Measurements from ENCODE around the gene SPRR1A.
"Not testable (repeated sequence)": the region's sequence is repeated elsewhere in the genome, so short reads cannot be mapped to it uniquely, and the experiment has no call there.

SPRR1A gene

GRCh38 chr1:152972196-152972886 is 11.5 kb upstream of the SPRR1A start:
- DNase-seq, result no peak

- DNase-seq, result no peak
These were observed 7.2 kb upstream of the SPRR1A start for GRCh38 chr1:152976688-152977087.

GRCh38 chr1:152977614-152978013 is 6.3 kb upstream of the SPRR1A start:
- DNase-seq, result no peak

- no peak for DNase-seq
These were observed 3.2 kb upstream of the SPRR1A start for GRCh38 chr1:152980676-152981075.

- no peak for DNase-seq
These were observed 2.6 kb upstream of the SPRR1A start for GRCh38 chr1:152981146-152981871.

- no peak for DNase-seq
These were observed 1.8 kb upstream of the SPRR1A start for GRCh38 chr1:152982076-152982475.

- no peak for DNase-seq
These were observed 647 bp upstream of the SPRR1A start for GRCh38 chr1:152983234-152983633.

- no peak for DNase-seq
These were observed 2.7 kb downstream of the SPRR1A start for GRCh38 chr1:152986578-152986977.

- DNase-seq, result peak in 1 of 58 donors; percentile 7
These were observed 9.3 kb downstream of the SPRR1A start for GRCh38 chr1:152993186-152993585.

GRCh38 chr1:152995842-152996241 is 12.0 kb downstream of the SPRR1A start:
- DNase-seq, result no peak

GRCh38 chr1:152996633-152997400 is 12.9 kb downstream of the SPRR1A start:
- peak in 12 of 58 donors; percentile 1 to 30 (median 6) for DNase-seq

- DNase-seq, result no peak
These were observed 14.0 kb downstream of the SPRR1A start for GRCh38 chr1:152997901-152998300.

GRCh38 chr1:152998476-152998875 is 14.6 kb downstream of the SPRR1A start:
- DNase-seq, result no peak

- DNase-seq, result no peak
These were observed 15.9 kb downstream of the SPRR1A start for GRCh38 chr1:152999818-153000217.

- DNase-seq, result no peak
These were observed 16.4 kb downstream of the SPRR1A start for GRCh38 chr1:153000294-153000693.

GRCh38 chr1:153001382-153001781 is 17.5 kb downstream of the SPRR1A start, which contains the start of gene SPRR3:
Gene SPRR3 (plus strand): TSS chr1:153001749. CDS start chr1:153003021, 1,272 bp downstream.
- no peak for DNase-seq

GRCh38 chr1:153011235-153011758 is 27.4 kb downstream of the SPRR1A start:
- DNase-seq, result not testable (repeated sequence)

- not testable (repeated sequence) for DNase-seq
These were observed 37.9 kb downstream of the SPRR1A start for GRCh38 chr1:153021829-153022228.

GRCh38 chr1:153022340-153022739 is 38.5 kb downstream of the SPRR1A start:
- DNase-seq, result not testable (repeated sequence)

- DNase-seq, result no peak
These were observed 39.2 kb downstream of the SPRR1A start for GRCh38 chr1:153023109-153023508.

- DNase-seq, result no peak
These were observed 40.5 kb downstream of the SPRR1A start for GRCh38 chr1:153024413-153024812.

- no peak for DNase-seq
These were observed 41.9 kb downstream of the SPRR1A start for GRCh38 chr1:153025797-153026196.
